Astrocyte (in vitro differentiated cells and primary cell): ENCODE data around the gene EPHB1.

Experiments used
- CTCF ChIP-seq: IDR thresholded peaks from 2 replicates; pipeline ENCODE4 v1.5.1; 2011; ENCODE audit warnings: low read depth, mild to moderate bottlenecking, inconsistent platforms, low read length, moderate library complexity; ENCODE audit not compliant: insufficient read depth
- EZH2 ChIP-seq: IDR thresholded peaks from 2 replicates; pipeline ENCODE4 v1.6.1; 2012; ENCODE audit warnings: mild to moderate bottlenecking, low read length, inconsistent platforms; ENCODE audit not compliant: insufficient read depth

- no peak for TF ChIP-seq CTCF
- no peak for TF ChIP-seq EZH2
Measured at GRCh38 chr3:135107043-135107442, 312.0 kb downstream of the EPHB1 start.
